Endothelial cell of umbilical vein (primary cell): Measurements from ENCODE around the gene TENM4. TPM values are rescaled to one million over a fixed set of nuclear protein-coding genes. Genes with fewer than 3 reads are reported as not detected.

ENCODE experiments used
- BruUV-seq: library from RNA; stranded (reverse); fragments of 400-500 nt; replicated peaks from 2 replicates; lab custom pipeline; 2021; lab: Mats Ljungman, UMichigan
- CTCF ChIA-PET: fragments of 300-600, 350-600 bp; sonication (Branson Sonifier 250); formaldehyde crosslinking; loops from one replicate; lab custom pipeline; 2021; ENCODE audit warnings: antibody characterized with exemption, inconsistent platforms; lab: Charles Lee
- POLR2A ChIA-PET: fragments of 300-600, 350-600 bp; sonication (Branson Sonifier 250); formaldehyde crosslinking; loops from one replicate; lab custom pipeline; 2021; ENCODE audit warnings: antibody characterized with exemption, inconsistent platforms; lab: Charles Lee
- DNase-seq: peaks from one replicate; pipeline ENCODE4 v3.0.0-alpha.2; 2011; ENCODE audit warnings: low read depth, low spot score
- FAIRE-seq: peaks from 2 replicates; lab custom pipeline; 2011; peaks lifted over from hg19 to GRCh38; lab: Jason Lieb, UNC
- H2AFZ ChIP-seq: 2 replicates; pipeline ENCODE4 v1.6.0; 2012; ENCODE audit warnings: low read depth, low read length, control low read depth, inconsistent platforms
- H3K27ac ChIP-seq: 2 replicates; pipeline ENCODE4 v1.5.1; 2011; ENCODE audit warnings: low read depth, mild to moderate bottlenecking, control low read depth, low read length, moderate library complexity; ENCODE audit not compliant: insufficient read depth
- H3K27me3 ChIP-seq, 2 experiments: 2 replicates each; pipeline versions ENCODE4 v1.6.0 to v1.6.1; 2011; ENCODE audit warnings: low read length in 2 of 2, mixed read lengths in 1 of 2; ENCODE audit not compliant: control insufficient read depth in 2 of 2, insufficient read depth in 2 of 2
- H3K36me3 ChIP-seq, 2 experiments: 2 replicates in 1 of 2; 3 replicates in 1 of 2; pipeline ENCODE4 v1.5.1; 2011; ENCODE audit warnings: low read length in 2 of 2, mild to moderate bottlenecking in 1 of 2, moderate library complexity in 1 of 2; ENCODE audit not compliant: control insufficient read depth in 2 of 2, insufficient read depth in 2 of 2; ENCODE audit errors: extremely low read depth in 1 of 2
- H3K4me1 ChIP-seq: 3 replicates; pipeline ENCODE4 v1.5.1; 2011; ENCODE audit warnings: mild to moderate bottlenecking, low read length; ENCODE audit not compliant: control insufficient read depth, insufficient read depth; ENCODE audit errors: extremely low read depth
- H3K4me2 ChIP-seq: 2 replicates; pipeline ENCODE4 v1.6.1; 2011; ENCODE audit warnings: low read length, control low read depth, mixed read lengths; ENCODE audit not compliant: insufficient read depth
- H3K4me3 ChIP-seq, 3 experiments: fragments of 200-600 bp in 1 of 3; sonication (generic), shearing (Covaris generic) in 1 of 3; replicated peaks in 1 of 3; 2 replicates each; pipeline ENCODE4 v1.5.1; 2011 to 2016; ENCODE audit warnings: control low read depth in 3 of 3, low read length in 3 of 3, mild to moderate bottlenecking in 2 of 3, inconsistent platforms in 1 of 3, low read depth in 1 of 3, moderate library complexity in 1 of 3; ENCODE audit not compliant: insufficient read depth in 1 of 3
- H3K79me2 ChIP-seq: 2 replicates; pipeline ENCODE4 v1.6.0; 2012; ENCODE audit warnings: low read length, inconsistent platforms; ENCODE audit not compliant: control insufficient read depth, insufficient read depth
- H3K9ac ChIP-seq: replicated peaks from 2 replicates; pipeline ENCODE3; 2011; ENCODE audit warnings: low read length, control low read depth; ENCODE audit not compliant: insufficient read depth; ENCODE audit errors: extremely low read depth
- H3K9me1 ChIP-seq: replicated peaks from 3 replicates; pipeline ENCODE4 v1.6.0; 2011; ENCODE audit warnings: mild to moderate bottlenecking, low read length; ENCODE audit not compliant: control insufficient read depth, insufficient read depth; ENCODE audit errors: extremely low read depth
- H3K9me3 ChIP-seq: replicated peaks from 2 replicates; pipeline ENCODE4 v1.5.1; 2012; ENCODE audit warnings: low read length, inconsistent platforms; ENCODE audit not compliant: control insufficient read depth, insufficient read depth
- H4K20me1 ChIP-seq: replicated peaks from 2 replicates; pipeline ENCODE3; 2011; ENCODE audit warnings: mild to moderate bottlenecking, low read length; ENCODE audit not compliant: control insufficient read depth, insufficient read depth; ENCODE audit errors: extremely low read depth
- EZH2 ChIP-seq: IDR thresholded peaks from 2 replicates; pipeline ENCODE4 v1.6.1; 2012; ENCODE audit warnings: borderline replicate concordance, low read depth, mild to moderate bottlenecking, moderate library complexity, low read length, inconsistent platforms; ENCODE audit not compliant: severe bottlenecking
- FOS ChIP-seq: IDR thresholded peaks from 2 replicates; pipeline ENCODE4 v1.6.1; 2011; ENCODE audit warnings: mild to moderate bottlenecking, low read length, moderate library complexity, borderline replicate concordance; ENCODE audit not compliant: insufficient read depth
- GATA2 ChIP-seq: IDR thresholded peaks from 2 replicates; pipeline ENCODE4 v1.7.0; 2011; ENCODE audit warnings: low read depth, mild to moderate bottlenecking, moderate library complexity, mixed read lengths, low read length; ENCODE audit not compliant: insufficient read length, insufficient read depth
- JUN ChIP-seq: IDR thresholded peaks from 2 replicates; pipeline ENCODE4 v1.6.1; 2011; ENCODE audit warnings: borderline replicate concordance, low read depth; ENCODE audit not compliant: insufficient read length, insufficient read depth
- MYC ChIP-seq: IDR thresholded peaks from one replicate; pipeline ENCODE4 v1.6.1; 2011; ENCODE audit warnings: mild to moderate bottlenecking, low read depth, low read length
- POLR2A ChIP-seq: IDR thresholded peaks from 2 replicates; pipeline ENCODE4 v1.6.1; 2012; ENCODE audit warnings: low read depth, mild to moderate bottlenecking, control low read depth, low read length
- dilution Hi-C: fragments of 300-500 bp; cut with MboI; formaldehyde crosslinking; loops from one replicate; pipeline ENCODE4 v1.15.0; 2019; ENCODE audit warnings: low sequenced_read_pairs; ENCODE audit not compliant: extremely low pct_ligation_motif_present
- intact Hi-C: fragments of 100-400 bp; cut with micrococcal nuclease; formaldehyde crosslinking; loops from one replicate; pipeline ENCODE4 v1.10.0; 2022
- polyA plus RNA-seq, 4 experiments: library from polyadenylated mRNA; depleted of rRNA in 3 of 4; stranded (reverse) in 3 of 4; unstranded in 1 of 4; fragments of >200 nt; gene quantifications; 2 replicates each; pipeline versions ENCODE4 v1.2.1 to v1.2.3, GENCODE V29; 2011 to 2012; ENCODE audit warnings: missing spikeins in 1 of 4
- total RNA-seq: library from RNA; stranded (reverse); gene quantifications from 2 replicates; pipeline ENCODE4 v1.2.3, GENCODE V29; 2021

TENM4 gene
- total and polyA plus RNA-seq, 2 donors (not counting 3 experiments of a cell fraction or from before 2014, with no cell fraction given): 0.06 to 0.27 TPM

DNA sequence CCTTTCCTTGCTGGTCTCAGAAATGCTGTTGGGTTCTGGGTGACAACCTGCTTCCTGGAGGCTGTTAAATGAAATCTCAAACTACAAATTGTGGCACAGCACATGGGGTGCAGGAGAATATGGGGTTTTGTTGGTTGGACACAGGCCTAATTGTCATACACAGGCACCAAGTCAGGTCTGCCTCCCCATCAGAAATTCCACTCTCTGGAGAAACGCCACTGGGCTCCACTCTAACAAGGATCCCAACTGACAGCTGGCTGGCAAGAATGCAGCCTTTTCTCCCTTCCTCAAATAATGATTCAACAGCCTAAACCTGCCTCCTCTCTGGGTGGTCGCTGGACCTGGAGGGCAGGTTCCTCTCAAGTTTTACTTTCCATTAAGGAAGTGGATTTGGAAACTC lies 688.3 kb downstream of the TENM4 start:
- Histone ChIP-seq H3K9me3 (no peaks in the 10 kb centered on the region), H4K20me1 (no peaks in the 10 kb centered on the region), H3K36me3 (no peaks in the 10 kb centered on the region), H3K9ac (no peak overlapping the region), H3K79me2 (no peaks in the 10 kb centered on the region), H3K4me3 (no peak overlapping the region), H3K27ac (no peak overlapping the region), H3K27me3 (no peaks in the 10 kb centered on the region), H3K9me1 (no peaks in the 10 kb centered on the region), H3K4me2 (no peak overlapping the region), H3K4me1 (no peaks in the 10 kb centered on the region), H2AFZ (no peak overlapping the region)
- intact Hi-C loops (no loop called here), dilution Hi-C loops (no loop called here)
- DNase-seq (no peak), FAIRE-seq (no peak)
- ChIA-PET CTCF (no interaction called here), POLR2A (no interaction called here)
- BruUV-seq: no TSS peak
- no peak for TF ChIP-seq FOS
- no peak for TF ChIP-seq POLR2A
- no peak for TF ChIP-seq EZH2
- no peak for TF ChIP-seq GATA2
- no peak for TF ChIP-seq MYC
- no peak for TF ChIP-seq JUN

DNA sequence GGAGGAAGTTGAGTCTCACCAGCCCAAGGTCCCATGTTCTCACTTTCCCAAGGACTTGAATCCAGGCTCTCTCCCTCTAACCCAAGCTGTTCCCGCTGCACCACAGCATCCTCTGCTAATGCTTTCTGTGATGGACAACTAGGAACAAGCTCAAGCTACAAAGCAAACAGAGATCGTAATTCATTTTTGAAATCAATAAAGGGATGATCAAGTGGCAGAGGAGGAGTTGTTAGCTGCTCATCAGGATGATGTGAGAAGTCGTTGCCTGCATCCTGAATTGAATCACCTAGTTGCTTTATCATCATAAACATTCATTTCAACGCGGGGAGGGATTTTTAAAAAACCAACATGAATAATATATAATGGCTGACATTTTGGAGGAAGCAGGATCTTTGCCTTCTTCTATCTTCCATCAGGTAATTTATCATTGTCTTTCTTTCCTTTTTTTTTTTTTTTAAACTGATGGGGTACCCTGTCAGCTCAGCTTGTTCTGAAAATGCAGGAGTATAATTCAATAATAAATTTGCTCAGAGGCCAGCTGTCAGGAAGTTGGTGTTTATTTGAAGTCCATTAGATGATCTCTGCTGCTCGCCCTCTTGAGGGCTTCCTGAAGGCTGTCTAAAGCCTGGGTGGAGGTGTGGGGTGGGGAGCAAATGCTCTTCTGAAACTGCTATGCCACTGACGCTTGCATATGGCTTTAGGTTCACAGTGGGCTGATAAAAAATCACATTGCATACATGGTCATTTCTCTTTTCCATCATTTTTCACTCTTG lies 691.7 kb downstream of the TENM4 start:
- no peak overlapping the region for H3K4me3 ChIP-seq
- FAIRE-seq (no peak), DNase-seq (no peak)
- no peak overlapping the region for H3K27ac ChIP-seq
- H3K27me3 ChIP-seq: no peaks in the 10 kb centered on the region
- no peak overlapping the region for H2AFZ ChIP-seq
- no peak overlapping the region for H3K9ac ChIP-seq
- CTCF ChIA-PET: no interaction called here
- intact Hi-C loops (no loop called here), dilution Hi-C loops (no loop called here)
- no peaks in the 10 kb centered on the region for H3K4me1 ChIP-seq
- no TSS peak for BruUV-seq
- no peaks in the 10 kb centered on the region for H3K79me2 ChIP-seq
- no peaks in the 10 kb centered on the region for H3K9me3 ChIP-seq
- POLR2A ChIA-PET: no interaction called here
- H4K20me1 ChIP-seq: no peaks in the 10 kb centered on the region
- no peak for TF ChIP-seq MYC
- H3K36me3 ChIP-seq: no peaks in the 10 kb centered on the region
- H3K9me1 ChIP-seq: no peaks in the 10 kb centered on the region
- H3K4me2 ChIP-seq: no peak overlapping the region
